Stimulated activated memory B cell treated with anti-CD40 and anti-IgM and Interleukin-4, amounts not matched to agents 10 μg/mL and 1 μg/mL and 100 μg/mL, for 72 hours (primary cell): ENCODE results near the gene THADA.

ENCODE experiments used
- ATAC-seq: fragments of 150-1000 bp; cut with Tn5 transposase; 2 replicates; pipeline ENCODE4 v1.10.0; 2021
- H3K27ac Mint-ChIP-seq: one replicate; pipeline ENCODE4 v1.8.0; 2022; ENCODE audit warnings: mild to moderate bottlenecking, mixed read lengths
- H3K27me3 Mint-ChIP-seq: one replicate; pipeline ENCODE4 v1.8.0; 2022; ENCODE audit warnings: mixed read lengths
- H3K36me3 Mint-ChIP-seq: one replicate; pipeline ENCODE4 v1.8.0; 2022; ENCODE audit warnings: mixed read lengths
- H3K4me1 Mint-ChIP-seq: one replicate; pipeline ENCODE4 v1.8.0; 2022; ENCODE audit warnings: mixed read lengths
- H3K4me3 Mint-ChIP-seq: one replicate; pipeline ENCODE4 v1.8.0; 2022; ENCODE audit warnings: mild to moderate bottlenecking, moderate library complexity, mixed read lengths
- H3K9me3 Mint-ChIP-seq: one replicate; pipeline ENCODE4 v1.8.0; 2022; ENCODE audit warnings: mixed read lengths

The THADA gene

DNA sequence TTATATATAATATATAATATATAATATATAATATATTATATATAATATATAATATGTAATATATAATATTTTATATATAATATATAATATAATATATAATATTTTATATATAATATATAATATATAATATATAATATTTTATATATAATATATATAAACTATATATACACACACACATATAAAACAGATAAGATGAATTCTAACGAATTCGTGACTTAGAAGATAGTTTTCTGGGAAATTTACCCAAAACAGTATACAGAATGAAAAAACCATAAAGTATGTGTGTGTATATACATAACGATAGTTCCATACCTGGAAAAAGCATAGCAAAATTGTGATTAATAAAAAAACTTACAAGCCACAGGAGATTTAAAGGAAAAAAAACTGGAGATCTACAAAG is 80.6 kb downstream of the THADA start:
- Mint-ChIP-seq H3K27ac (no peak overlapping the region), H3K9me3 (no peaks in the 10 kb centered on the region), H3K36me3 (peaks cover 30% of the 10 kb centered on the region), H3K27me3 (no peaks in the 10 kb centered on the region), H3K4me1 (peaks cover 30% of the 10 kb centered on the region), H3K4me3 (no peak overlapping the region)
- no peak for ATAC-seq

DNA sequence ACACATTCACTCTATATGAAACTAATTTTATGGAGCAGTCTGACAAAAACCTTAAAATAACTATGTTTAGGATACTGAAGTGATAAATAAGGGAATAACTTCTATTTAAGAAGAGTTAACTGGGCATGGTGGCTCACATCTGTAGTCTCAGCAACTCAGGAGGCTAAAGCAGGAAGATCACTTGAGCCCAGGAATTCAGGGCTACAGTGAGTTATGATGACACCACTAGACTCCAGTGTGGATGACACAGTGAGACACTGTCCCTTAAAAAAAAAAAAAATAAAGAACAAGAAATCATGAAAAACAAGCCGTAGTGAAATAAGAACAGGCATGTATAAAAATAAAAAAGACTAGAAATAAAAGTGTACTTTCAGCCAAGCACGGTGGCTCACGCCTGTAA is 82.0 kb downstream of the THADA start:
- no peak overlapping the region for H3K27ac Mint-ChIP-seq
- H3K4me1 Mint-ChIP-seq: peaks cover 26% of the 10 kb centered on the region
- no peaks in the 10 kb centered on the region for H3K9me3 Mint-ChIP-seq
- no peak overlapping the region for H3K4me3 Mint-ChIP-seq
- H3K36me3 Mint-ChIP-seq: peaks cover 30% of the 10 kb centered on the region
- no peaks in the 10 kb centered on the region for H3K27me3 Mint-ChIP-seq
- no peak for ATAC-seq

DNA sequence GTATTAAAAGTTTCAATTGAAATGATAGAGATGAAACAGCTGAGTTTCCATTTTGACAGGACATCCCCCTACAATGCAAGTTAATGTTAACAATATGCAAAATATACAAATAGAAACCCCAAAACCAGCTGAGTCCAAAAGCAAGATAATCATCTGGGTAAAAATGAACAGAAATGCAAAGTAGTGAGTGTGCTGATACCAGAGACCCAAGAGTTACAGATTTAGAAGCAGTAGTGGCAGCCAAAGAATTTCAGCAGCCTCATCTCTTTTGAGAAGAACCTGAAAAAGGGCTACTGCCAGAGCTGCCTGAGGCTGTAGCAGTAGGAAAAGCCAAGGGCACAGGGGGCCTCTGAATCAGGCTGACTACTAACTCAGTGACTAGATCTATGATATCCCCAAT is 82.6 kb downstream of the THADA start:
- Mint-ChIP-seq H3K4me3 (no peak overlapping the region), H3K27me3 (no peaks in the 10 kb centered on the region), H3K36me3 (peaks cover 35% of the 10 kb centered on the region), H3K9me3 (no peaks in the 10 kb centered on the region), H3K27ac (no peak overlapping the region), H3K4me1 (peaks cover 20% of the 10 kb centered on the region)
- no peak for ATAC-seq

DNA sequence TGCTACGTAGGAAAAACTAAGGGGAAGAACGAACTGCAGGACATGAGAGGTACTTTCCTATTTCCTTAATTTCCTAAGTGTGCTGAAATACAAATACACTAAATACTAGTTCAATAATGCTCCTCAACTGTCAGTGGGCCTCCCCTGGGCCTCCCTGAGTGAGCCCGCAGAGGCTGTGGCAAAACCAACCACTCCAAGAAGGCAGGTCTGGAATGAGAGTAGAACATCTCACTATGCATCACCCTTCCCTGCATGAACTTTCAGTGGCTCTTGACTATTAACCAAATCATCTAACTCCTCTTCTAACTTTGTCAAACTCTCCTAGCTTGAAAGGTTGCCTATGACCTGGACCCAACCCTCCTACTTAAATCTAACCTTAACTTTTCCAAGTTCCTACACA is 84.6 kb downstream of the THADA start:
- Mint-ChIP-seq H3K9me3 (no peaks in the 10 kb centered on the region), H3K27ac (no peak overlapping the region), H3K27me3 (no peaks in the 10 kb centered on the region), H3K4me3 (no peak overlapping the region), H3K36me3 (peaks cover 49% of the 10 kb centered on the region), H3K4me1 (peaks cover 8% of the 10 kb centered on the region)
- ATAC-seq: no peak

DNA sequence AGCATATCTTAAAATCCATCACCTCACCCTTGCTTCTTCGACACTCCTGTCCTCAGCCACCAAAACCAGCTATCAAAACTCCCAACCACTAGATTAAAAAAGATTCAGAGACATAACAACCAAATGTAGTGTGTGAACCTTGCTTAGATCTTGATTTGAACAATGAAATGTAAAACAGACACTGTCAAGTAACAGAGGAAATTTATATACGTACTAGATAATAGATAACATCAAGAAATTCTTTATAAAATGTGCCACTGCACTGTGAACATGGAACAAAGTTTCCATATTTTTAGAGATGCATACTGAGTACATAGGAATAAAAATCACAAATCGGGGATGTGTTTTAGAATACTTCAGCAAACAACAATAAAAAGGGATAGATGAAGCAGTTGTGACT is 86.0 kb downstream of the THADA start:
- Mint-ChIP-seq H3K4me3 (no peak overlapping the region), H3K27ac (no peak overlapping the region), H3K27me3 (no peaks in the 10 kb centered on the region), H3K4me1 (no peaks in the 10 kb centered on the region), H3K9me3 (no peaks in the 10 kb centered on the region), H3K36me3 (peaks cover 51% of the 10 kb centered on the region)
- ATAC-seq: no peak

DNA sequence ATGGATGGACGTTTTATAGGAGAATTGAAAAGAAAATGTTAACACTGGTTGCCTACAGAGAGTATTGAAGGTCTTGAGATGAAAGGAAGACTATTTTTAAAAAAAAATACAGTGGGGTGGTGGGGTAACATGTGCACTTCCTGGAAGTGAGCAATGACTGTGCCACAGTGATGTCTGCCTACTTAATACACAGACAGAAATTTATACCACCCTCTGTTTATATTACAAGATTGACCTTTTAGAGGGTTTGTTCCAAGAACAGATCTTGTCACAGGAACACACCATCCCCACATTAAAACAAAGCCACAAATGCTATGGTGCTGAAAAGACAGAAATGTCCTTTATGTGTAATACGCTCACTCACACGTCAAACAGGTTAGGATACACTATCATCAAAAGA is 87.6 kb downstream of the THADA start:
- Mint-ChIP-seq H3K4me1 (no peaks in the 10 kb centered on the region), H3K36me3 (peaks cover 53% of the 10 kb centered on the region), H3K27me3 (no peaks in the 10 kb centered on the region), H3K9me3 (no peaks in the 10 kb centered on the region), H3K4me3 (no peak overlapping the region), H3K27ac (no peak overlapping the region)
- ATAC-seq: no peak

DNA sequence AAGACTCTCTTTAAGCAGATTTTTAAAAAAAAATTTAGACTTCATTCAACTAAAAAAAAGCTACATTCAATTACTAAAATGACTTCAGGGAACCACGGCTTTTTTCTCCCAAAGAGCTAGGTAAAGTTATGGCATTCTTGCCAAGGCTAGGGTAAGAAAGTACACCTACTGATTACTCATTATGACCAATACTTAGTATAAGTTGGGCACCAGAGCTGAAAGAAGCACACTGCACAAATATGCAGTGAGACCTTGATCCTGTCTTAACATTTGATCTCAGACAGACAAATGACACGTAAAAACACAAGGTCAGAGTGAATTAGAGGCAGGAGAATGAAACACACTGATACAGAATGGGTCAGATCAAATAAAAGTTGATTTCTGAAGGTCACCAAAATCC is 88.7 kb downstream of the THADA start:
- ATAC-seq: no peak
- H3K4me3 Mint-ChIP-seq: no peak overlapping the region
- peaks cover 45% of the 10 kb centered on the region for H3K36me3 Mint-ChIP-seq
- no peaks in the 10 kb centered on the region for H3K4me1 Mint-ChIP-seq
- no peaks in the 10 kb centered on the region for H3K27me3 Mint-ChIP-seq
- no peak overlapping the region for H3K27ac Mint-ChIP-seq
- no peaks in the 10 kb centered on the region for H3K9me3 Mint-ChIP-seq

DNA sequence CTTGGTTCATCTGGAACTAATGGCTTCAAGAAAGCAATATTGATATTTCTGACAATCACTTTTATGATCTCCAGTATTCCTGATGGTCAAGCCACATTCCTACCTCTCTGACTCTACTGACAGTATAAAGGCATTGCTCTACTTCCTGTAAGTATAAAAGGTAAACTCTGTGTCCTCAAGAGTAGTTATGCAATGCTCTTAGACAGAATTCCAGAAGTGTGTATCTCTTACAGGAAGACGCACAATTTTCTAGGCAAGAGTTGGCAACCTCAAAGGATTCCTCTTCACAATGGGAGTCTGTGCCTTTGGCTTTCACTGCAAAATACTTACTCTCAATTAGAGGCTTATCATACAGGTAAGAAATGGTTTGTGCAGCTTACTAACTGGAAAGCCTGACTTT is 100.1 kb downstream of the THADA start:
- no peak for ATAC-seq
- Mint-ChIP-seq H3K27me3 (no peaks in the 10 kb centered on the region), H3K4me3 (no peak overlapping the region), H3K9me3 (peaks cover 2% of the 10 kb centered on the region), H3K36me3 (peaks cover 52% of the 10 kb centered on the region), H3K27ac (no peak overlapping the region), H3K4me1 (no peaks in the 10 kb centered on the region)

DNA sequence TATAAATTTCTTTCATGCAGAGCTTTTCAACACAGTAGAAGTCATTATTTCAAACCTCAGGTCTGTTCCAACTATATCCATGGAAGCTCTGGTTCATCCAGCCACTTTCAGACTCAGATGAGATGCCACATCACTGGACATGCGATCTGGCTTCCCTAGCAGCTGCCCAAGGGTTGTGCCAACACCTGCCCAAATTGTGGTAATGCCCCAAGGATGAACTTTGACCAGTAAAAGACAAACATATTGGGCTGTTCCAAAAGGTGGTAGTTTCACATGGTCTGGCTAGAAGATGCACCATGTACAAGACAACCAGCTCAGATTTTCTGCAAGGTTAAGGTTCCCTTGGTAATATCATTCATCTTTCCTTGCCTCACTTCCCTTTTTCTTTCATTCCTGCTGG is 101.9 kb downstream of the THADA start:
- H3K36me3 Mint-ChIP-seq: peaks cover 46% of the 10 kb centered on the region
- peaks cover 2% of the 10 kb centered on the region for H3K9me3 Mint-ChIP-seq
- no peak overlapping the region for H3K4me3 Mint-ChIP-seq
- H3K27ac Mint-ChIP-seq: no peak overlapping the region
- H3K4me1 Mint-ChIP-seq: no peaks in the 10 kb centered on the region
- no peaks in the 10 kb centered on the region for H3K27me3 Mint-ChIP-seq
- no peak for ATAC-seq

DNA sequence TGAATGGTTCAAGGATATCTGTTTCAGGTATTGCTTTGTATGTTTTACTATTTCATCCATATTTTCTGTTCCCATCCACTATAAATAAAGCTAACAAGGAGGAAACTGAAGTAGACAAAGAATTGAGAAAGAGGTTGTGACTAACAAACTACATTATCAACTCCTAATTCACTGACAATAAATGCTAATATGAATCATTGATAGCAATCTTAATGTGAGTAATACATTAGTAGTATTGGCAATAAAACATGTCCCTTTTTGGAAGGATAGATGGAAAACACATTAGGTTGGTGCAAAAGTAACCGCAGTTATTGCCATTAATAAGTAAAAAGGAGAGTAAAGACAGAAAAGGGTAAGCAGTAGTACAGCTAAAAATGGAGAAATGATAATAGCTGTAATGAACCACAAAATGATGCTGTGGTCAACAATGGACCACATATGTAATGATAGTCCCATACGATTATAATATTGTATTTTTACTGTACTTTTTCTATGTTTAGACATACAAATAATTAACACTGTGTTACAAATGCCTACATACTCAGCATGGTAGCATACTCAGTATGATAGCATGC is 104.7 kb downstream of the THADA start:
- Mint-ChIP-seq H3K4me3 (no peak overlapping the region), H3K9me3 (no peaks in the 10 kb centered on the region), H3K27ac (no peak overlapping the region), H3K36me3 (peaks cover 22% of the 10 kb centered on the region), H3K4me1 (no peaks in the 10 kb centered on the region), H3K27me3 (no peaks in the 10 kb centered on the region)
- no peak for ATAC-seq

DNA sequence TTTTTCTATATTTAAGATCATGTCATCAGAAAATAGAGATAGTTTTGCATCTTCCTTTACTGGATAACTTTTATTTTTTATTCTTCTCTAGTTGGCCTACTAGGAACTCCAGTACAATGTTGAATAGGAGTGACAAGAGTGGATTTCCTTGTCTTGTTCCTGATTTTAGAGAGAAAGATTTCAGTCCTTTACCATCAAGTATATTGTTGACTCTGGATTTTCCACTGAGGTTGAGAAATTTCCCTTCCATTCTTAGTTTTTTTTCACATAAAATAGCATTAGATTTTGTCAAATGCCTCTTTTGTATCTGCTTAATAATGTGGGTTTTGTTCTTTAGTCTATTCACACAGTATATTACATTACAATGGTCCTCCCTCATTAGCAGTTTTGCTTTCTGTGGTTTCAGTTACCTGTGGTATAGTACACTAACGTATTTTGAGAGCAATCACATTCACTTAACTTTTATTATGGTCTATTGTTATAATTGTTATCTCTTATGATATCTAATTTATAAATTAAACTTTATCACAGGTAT is 105.5 kb downstream of the THADA start:
- peaks cover 16% of the 10 kb centered on the region for H3K36me3 Mint-ChIP-seq
- no peaks in the 10 kb centered on the region for H3K4me1 Mint-ChIP-seq
- H3K9me3 Mint-ChIP-seq: no peaks in the 10 kb centered on the region
- H3K27me3 Mint-ChIP-seq: no peaks in the 10 kb centered on the region
- ATAC-seq: no peak
- no peak overlapping the region for H3K27ac Mint-ChIP-seq
- H3K4me3 Mint-ChIP-seq: no peak overlapping the region

DNA sequence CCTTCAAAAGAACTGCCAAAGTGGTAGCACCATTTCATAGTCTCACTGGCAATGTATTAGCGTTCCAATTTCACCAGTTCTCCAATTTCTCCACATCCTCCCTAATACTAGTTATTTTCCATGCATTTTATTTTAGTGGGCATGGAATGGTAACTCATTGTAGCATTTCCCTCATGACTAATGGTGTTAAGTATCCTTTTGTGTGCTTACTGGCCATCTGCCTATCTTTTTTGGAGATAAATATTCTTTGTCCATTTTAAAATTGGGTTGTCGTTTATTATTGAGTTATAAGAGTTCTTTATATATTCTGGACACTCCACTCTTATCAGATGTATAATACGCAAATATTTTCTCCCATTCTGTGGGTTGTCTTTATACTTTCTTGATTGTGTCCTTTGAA is 107.1 kb downstream of the THADA start:
- no peak for ATAC-seq
- no peak overlapping the region for H3K27ac Mint-ChIP-seq

DNA sequence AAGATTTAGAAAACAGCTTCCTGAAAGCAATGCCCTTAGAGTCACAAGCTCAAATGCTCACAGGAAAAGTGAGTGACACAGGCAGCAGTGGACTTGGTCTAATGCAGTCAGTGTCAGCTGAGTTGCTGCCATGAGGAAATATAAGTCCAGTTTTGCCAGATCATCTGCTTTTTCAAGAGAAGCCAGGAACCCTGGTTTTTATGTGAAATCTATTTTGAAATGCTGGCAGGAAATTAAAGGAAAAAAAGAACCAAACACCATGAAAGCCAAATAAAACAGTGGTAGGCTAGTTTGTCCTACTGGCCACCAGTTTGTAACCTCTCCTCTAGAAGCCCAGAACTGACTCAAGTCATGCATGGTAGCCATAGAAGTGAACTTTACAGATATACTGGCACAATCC is 109.2 kb downstream of the THADA start:
- Mint-ChIP-seq H3K9me3 (no peaks in the 10 kb centered on the region), H3K27ac (peak overlapping the region; percentile 2), H3K36me3 (peaks cover 2% of the 10 kb centered on the region), H3K4me1 (peaks cover 19% of the 10 kb centered on the region), H3K4me3 (no peak overlapping the region), H3K27me3 (no peaks in the 10 kb centered on the region)
- ATAC-seq: no peak

More for the DNA sequence above, 107.1 kb downstream of the THADA start:
- H3K4me3 Mint-ChIP-seq: no peak overlapping the region
- H3K27me3 Mint-ChIP-seq: no peaks in the 10 kb centered on the region
- peaks cover 8% of the 10 kb centered on the region for H3K36me3 Mint-ChIP-seq
- H3K4me1 Mint-ChIP-seq: no peaks in the 10 kb centered on the region
- no peaks in the 10 kb centered on the region for H3K9me3 Mint-ChIP-seq

DNA sequence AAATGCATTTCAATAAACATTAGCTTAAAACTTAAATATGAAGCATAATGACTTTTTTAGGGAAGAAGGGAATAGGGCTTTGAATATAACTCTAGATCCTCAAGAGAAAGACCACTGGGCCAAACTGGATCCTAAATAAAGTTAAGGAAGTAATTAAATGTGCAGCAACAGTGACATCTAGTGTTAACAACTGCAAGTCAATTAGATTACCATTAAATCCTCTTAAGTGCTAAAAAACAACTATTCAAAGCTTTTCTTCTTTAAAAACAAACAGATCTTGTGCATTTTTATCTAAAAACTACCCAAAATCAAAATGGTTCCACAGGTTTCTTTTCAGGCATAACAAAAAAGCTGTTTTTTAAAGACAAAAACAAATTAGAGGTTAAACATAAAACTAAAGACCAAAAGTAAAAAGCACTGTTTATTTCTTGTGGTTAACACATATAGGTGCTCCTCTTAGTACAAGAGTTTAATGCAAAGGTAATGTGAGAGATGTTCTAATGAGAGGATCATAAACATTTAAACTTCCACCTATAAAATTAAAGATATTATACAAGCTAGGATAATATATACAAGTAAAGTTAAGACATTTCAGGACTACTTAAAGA is 111.4 kb downstream of the THADA start:
- ATAC-seq: no peak
- Mint-ChIP-seq H3K27me3 (no peaks in the 10 kb centered on the region), H3K9me3 (no peaks in the 10 kb centered on the region), H3K36me3 (peaks cover 13% of the 10 kb centered on the region), H3K4me1 (peaks cover 25% of the 10 kb centered on the region), H3K4me3 (no peak overlapping the region), H3K27ac (no peak overlapping the region)

DNA sequence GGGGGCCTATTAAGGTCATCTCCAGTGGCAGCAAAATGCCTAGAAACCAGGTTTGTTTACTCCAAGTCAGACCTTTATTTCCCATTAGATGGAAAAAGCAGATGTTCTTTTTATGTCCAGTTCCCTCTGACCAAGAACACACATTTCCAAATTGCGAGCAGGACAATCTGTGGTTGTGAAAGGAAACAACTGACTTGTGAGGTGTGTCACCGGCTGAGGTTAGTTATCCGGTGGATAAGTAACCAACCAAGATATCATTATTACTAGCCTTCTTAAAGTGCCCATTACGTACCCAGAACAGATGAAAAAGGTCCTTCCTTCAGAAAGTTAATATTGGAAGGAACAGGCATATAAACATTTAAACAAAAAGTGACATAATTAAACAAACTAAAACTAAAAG is 112.9 kb downstream of the THADA start:
- H3K4me3 Mint-ChIP-seq: no peak overlapping the region
- no peaks in the 10 kb centered on the region for H3K9me3 Mint-ChIP-seq
- H3K27me3 Mint-ChIP-seq: no peaks in the 10 kb centered on the region
- H3K27ac Mint-ChIP-seq: peak overlapping the region; percentile 70
- H3K36me3 Mint-ChIP-seq: peaks cover 14% of the 10 kb centered on the region
- peaks cover 25% of the 10 kb centered on the region for H3K4me1 Mint-ChIP-seq
- ATAC-seq: peak; percentile 73

DNA sequence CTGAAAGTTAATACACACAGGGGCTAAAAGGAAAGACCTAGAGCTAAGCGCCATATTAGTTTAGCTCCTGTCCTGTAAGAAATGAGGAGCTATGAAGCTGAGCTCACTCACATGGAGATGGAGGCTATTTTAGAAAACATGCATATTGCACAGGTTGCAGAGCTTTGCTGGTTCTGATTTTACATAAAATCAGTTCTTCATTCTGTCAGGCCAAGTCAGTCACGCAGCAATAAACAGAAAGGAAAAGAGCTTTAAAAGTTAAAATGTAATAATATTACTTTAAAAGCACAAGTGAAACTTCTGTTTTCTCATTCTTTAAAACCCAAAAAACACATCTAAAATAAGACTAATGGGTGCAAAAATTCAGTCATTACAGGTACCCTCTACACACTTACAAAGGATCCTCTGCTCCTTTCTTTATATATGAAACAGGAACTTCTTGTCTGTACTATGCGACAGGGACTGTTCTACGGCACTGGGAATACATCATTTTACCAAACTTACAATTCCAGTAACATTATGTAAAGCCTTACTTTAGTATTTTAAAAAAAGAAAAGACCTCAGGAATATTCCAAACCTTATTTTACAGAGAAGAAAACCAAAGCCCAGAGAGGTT is 113.8 kb downstream of the THADA start:
- no peak for ATAC-seq
- no peak overlapping the region for H3K4me3 Mint-ChIP-seq
- H3K9me3 Mint-ChIP-seq: no peaks in the 10 kb centered on the region
- no peaks in the 10 kb centered on the region for H3K27me3 Mint-ChIP-seq
- H3K4me1 Mint-ChIP-seq: peaks cover 25% of the 10 kb centered on the region
- H3K27ac Mint-ChIP-seq: peak overlapping the region; percentile 70
- peaks cover 19% of the 10 kb centered on the region for H3K36me3 Mint-ChIP-seq
